Right atrium auricular region (tissue), 2 donors: Measurements from ENCODE around the gene LRRTM3. TPM values are rescaled to one million over a fixed set of nuclear protein-coding genes. Genes with fewer than 3 reads are reported as not detected.

Experiments
- DNase-seq: peaks from one replicate; pipeline ENCODE4 v3.0.0-alpha.2; 2019; ENCODE audit warnings: low spot score
- H3K27ac ChIP-seq, 2 donors: fragments of 200-600 bp; sonication (generic); 1 replicate in 1 of 2; 2 replicates in 1 of 2; pipeline ENCODE4 v1.5.1; 2016 to 2019
- H3K27me3 ChIP-seq, 2 donors: fragments of 200-600 bp; sonication (generic); one replicate each; pipeline versions ENCODE4 v1.5.1 to v1.6.0; 2017 to 2019
- H3K36me3 ChIP-seq: fragments of 200-600 bp; sonication (generic); one replicate; pipeline ENCODE4 v1.5.1; 2016
- H3K4me1 ChIP-seq, 2 donors: fragments of 200-600 bp; sonication (generic); one replicate each; pipeline versions ENCODE4 v1.5.1 to v1.6.0; 2017 to 2019
- H3K4me3 ChIP-seq, 2 donors: fragments of 200-600 bp; sonication (generic); 1 replicate in 1 of 2; 2 replicates in 1 of 2; pipeline ENCODE4 v1.5.1; 2017 to 2019; ENCODE audit warnings: mild to moderate bottlenecking in 1 of 2, moderate library complexity in 1 of 2
- H3K9me3 ChIP-seq, 2 donors: fragments of 200-600 bp; sonication (generic); one replicate each; pipeline ENCODE4 v1.5.1; 2019
- CTCF ChIP-seq, 2 donors: fragments of 200-600 bp; sonication (generic); IDR thresholded peaks; one replicate each; pipeline ENCODE4 v1.5.1; 2019; ENCODE audit warnings: antibody characterized with exemption in 2 of 2
- total RNA-seq, 2 donors: library from RNA; depleted of rRNA; stranded (reverse); fragments of >200 nt; gene quantifications; one replicate each; pipeline ENCODE4 v1.1.0, GENCODE V29; 2016

LRRTM3 gene
- total RNA-seq, 2 donors from 2014 or later, result not detected

- H3K9me3 ChIP-seq, result no peaks in the 10 kb centered on the region
- H3K27me3 ChIP-seq, result no peaks in the 10 kb centered on the region
- H3K4me3 ChIP-seq, result no peak overlapping the region
- TF ChIP-seq CTCF (IDR thresholded peaks at IDR 0.05), result no peak
- no peaks in the 10 kb centered on the region for H3K36me3 ChIP-seq
- H3K4me1 ChIP-seq, result peaks cover 0 to 12% of the 10 kb centered on the region in 2 donors
- DNase-seq, result no peak
- H3K27ac ChIP-seq, result no peak overlapping the region
Observed at GRCh38 chr10:66882271-66882670, 43.6 kb upstream of the LRRTM3 start.

DNA sequence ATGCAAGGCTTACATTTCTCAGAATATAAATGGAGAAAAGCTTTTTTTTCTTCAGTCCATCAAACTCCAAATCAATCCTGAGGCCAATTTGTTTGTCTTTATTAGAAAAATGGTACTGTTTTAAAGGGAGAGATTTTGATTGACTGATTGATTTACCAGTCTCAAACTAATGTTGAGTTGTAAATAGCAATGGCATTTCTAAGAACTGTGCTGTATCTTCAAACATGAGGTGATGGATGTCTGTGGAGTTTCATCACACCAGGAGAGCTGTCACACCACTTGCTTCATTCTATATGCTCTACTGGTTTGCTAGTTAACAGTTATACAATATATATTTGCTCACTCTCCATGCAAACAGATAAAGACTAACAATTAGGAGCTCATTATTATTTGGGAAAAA lies 39.0 kb upstream of the LRRTM3 start:
- Histone ChIP-seq H3K36me3 (no peaks in the 10 kb centered on the region), H3K4me3 (no peak overlapping the region), H3K27ac (no peak overlapping the region), H3K4me1 (no peaks in the 10 kb centered on the region), H3K27me3 (no peaks in the 10 kb centered on the region), H3K9me3 (no peaks in the 10 kb centered on the region)
- DNase-seq, result no peak
- no peak for TF ChIP-seq CTCF (IDR thresholded peaks at IDR 0.05)

DNA sequence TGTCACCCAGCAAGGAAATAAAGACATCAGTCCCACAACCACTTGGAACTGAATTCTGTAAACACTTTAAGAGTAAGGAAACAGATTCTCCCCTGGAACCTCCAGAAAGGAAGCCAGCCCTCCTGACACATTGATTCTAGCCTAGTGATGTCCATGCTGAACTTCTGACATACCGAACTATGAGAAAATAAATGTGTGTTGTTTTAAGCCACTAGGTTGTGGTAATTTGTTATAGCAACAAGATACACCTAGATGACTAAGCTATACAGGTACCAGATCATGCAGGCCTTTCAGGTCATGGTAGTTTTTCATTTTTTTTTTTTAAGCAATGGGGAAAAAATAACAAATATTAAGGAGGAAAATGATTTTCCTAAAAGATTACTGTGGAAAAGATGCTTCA lies 37.6 kb upstream of the LRRTM3 start:
- Histone ChIP-seq H3K9me3 (no peaks in the 10 kb centered on the region), H3K27me3 (no peaks in the 10 kb centered on the region), H3K4me1 (no peaks in the 10 kb centered on the region), H3K27ac (no peak overlapping the region), H3K4me3 (no peak overlapping the region), H3K36me3 (no peaks in the 10 kb centered on the region)
- TF ChIP-seq CTCF (IDR thresholded peaks at IDR 0.05), result no peak
- DNase-seq, result no peak

DNA sequence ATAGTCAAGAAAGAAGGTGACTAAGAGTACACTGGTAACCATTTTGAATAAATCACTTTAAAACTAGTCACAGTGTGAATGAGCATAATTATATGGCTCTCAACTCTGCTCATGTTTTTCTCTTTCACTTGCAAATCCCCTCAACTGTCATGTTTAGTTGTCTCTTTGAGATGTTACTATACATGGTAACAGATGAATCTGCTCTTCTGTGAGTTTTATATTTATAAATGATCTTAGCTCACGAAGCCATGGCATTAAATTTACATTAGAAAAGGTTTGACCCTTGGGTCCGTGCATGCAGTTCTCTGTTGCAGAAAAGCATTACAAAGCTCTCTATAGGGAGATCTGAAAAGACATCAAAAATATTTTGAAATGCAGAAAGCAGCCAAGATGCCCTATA lies 33.0 kb upstream of the LRRTM3 start:
- Histone ChIP-seq H3K27me3 (no peaks in the 10 kb centered on the region), H3K4me3 (no peak overlapping the region), H3K27ac (no peak overlapping the region), H3K36me3 (no peaks in the 10 kb centered on the region), H3K9me3 (peaks cover 0 to 4% of the 10 kb centered on the region in 2 donors), H3K4me1 (no peaks in the 10 kb centered on the region)
- DNase-seq, result no peak
- no peak for TF ChIP-seq CTCF (IDR thresholded peaks at IDR 0.05)

DNA sequence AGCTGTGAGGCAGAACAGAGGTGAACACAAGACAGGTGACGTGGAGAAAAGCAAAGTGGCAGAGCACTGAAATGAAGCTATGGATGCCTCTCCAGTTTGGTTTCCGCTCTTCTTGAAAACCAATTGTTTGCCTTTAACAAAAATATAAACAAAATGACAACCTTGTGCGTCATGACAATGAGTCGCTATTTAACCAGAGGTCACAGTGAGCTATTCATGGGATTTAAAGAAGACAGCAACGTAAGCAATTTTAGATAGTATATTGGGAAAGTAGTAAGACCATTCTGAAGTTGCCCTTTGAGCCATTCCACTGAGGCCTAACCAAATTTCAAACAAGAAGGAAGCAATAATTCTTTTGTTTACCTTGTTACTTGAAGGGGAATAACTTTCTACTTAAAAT lies 15.2 kb upstream of the LRRTM3 start:
- no peaks in the 10 kb centered on the region for H3K4me1 ChIP-seq
- H3K27me3 ChIP-seq, result no peaks in the 10 kb centered on the region
- no peak overlapping the region for H3K4me3 ChIP-seq
- H3K9me3 ChIP-seq, result no peaks in the 10 kb centered on the region
- DNase-seq, result no peak
- no peak for TF ChIP-seq CTCF (IDR thresholded peaks at IDR 0.05)
- H3K36me3 ChIP-seq, result no peaks in the 10 kb centered on the region
- no peak overlapping the region for H3K27ac ChIP-seq

DNA sequence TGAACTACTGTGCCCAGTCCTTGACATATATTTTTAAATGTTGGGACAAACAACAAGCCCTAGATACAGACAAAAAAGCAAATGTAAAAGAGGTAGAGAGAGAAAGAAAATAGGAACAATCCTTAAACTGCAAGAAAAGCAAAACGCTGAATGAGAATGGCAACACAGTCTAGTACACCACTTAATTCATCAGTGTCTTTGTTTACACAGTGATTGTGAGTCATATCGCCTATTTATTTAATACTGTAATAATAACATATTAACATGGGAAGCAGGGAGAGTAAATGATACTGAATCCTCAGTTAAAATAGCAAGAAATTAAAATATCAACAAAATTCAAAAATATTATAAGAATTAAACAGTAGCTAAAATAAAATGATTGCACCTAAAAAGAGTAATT lies 9.8 kb upstream of the LRRTM3 start:
- Histone ChIP-seq H3K27ac (no peak overlapping the region), H3K4me3 (no peak overlapping the region), H3K9me3 (no peaks in the 10 kb centered on the region), H3K36me3 (no peaks in the 10 kb centered on the region), H3K4me1 (no peaks in the 10 kb centered on the region), H3K27me3 (no peaks in the 10 kb centered on the region)
- TF ChIP-seq CTCF (IDR thresholded peaks at IDR 0.05), result no peak
- no peak for DNase-seq
